Mucosa of stomach (tissue), 1 donor: ENCODE results near the gene PRSS33.

Source experiments
- H3K27me3 ChIP-seq: one replicate; pipeline ENCODE4 v1.7.0; 2013; ENCODE audit warnings: mild to moderate bottlenecking, low read length; ENCODE audit not compliant: control insufficient read depth, insufficient read depth
- H3K36me3 ChIP-seq: one replicate; pipeline ENCODE4 v1.7.0; 2013; ENCODE audit warnings: low read length; ENCODE audit not compliant: control insufficient read depth, insufficient read depth
- H3K4me1 ChIP-seq: one replicate; pipeline ENCODE4 v1.7.0; 2013; ENCODE audit warnings: mild to moderate bottlenecking, low read length; ENCODE audit not compliant: control insufficient read depth, insufficient read depth
- H3K4me3 ChIP-seq: one replicate; pipeline ENCODE4 v1.7.0; 2013; ENCODE audit warnings: low read length
- H3K9ac ChIP-seq: one replicate; pipeline ENCODE4 v1.7.0; 2013; ENCODE audit warnings: mild to moderate bottlenecking, low read length, moderate library complexity
- H3K9me3 ChIP-seq: one replicate; pipeline ENCODE4 v1.7.0; 2013; ENCODE audit warnings: mild to moderate bottlenecking, low read length, moderate library complexity; ENCODE audit not compliant: control insufficient read depth
- donor health status: Pancreatic carcinoma.

The PRSS33 gene

DNA sequence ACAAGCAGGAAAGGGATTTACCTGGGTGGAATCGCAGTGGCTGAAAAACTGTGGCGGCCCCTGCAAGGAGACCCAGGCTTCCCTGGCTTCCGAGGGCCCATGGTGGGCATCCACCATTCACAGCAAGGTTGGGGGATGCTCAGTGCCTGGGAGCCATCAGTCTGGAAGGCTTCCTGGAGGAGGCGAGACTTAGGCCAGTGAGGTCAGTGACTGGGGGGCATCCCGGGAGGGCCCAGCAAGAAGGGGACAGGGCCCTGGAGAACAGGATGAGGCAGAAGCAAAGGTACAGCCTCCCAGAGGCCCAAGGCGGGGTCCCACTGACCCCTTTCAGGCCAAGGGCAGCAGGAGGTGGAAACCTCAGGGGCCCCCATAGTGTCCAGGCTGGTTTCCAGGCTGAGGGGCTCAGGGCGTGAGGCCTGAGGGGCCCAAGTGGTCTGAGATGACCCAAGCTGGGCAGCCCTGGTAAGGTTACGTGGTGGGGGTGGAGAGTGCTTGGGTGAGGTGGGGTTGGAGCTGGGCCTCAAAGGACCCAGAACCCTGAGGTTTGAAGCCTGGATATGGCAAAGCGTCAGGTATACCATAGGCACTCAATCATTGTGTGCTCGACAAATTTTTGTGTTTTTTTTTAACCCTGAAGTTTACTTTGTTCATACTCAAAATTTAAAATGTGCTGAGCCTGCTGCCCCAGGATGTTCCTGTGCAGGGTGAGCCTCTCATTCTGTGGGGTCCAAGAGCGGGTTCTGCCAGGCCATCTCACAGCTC, 50.7 kb downstream of the PRSS33 start:
- Histone ChIP-seq H3K27me3 (peaks cover 11% of the 10 kb centered on the region), H3K36me3 (no peaks in the 10 kb centered on the region), H3K4me3 (no peak overlapping the region), H3K9ac (no peak overlapping the region), H3K4me1 (no peaks in the 10 kb centered on the region), H3K9me3 (no peaks in the 10 kb centered on the region)

DNA sequence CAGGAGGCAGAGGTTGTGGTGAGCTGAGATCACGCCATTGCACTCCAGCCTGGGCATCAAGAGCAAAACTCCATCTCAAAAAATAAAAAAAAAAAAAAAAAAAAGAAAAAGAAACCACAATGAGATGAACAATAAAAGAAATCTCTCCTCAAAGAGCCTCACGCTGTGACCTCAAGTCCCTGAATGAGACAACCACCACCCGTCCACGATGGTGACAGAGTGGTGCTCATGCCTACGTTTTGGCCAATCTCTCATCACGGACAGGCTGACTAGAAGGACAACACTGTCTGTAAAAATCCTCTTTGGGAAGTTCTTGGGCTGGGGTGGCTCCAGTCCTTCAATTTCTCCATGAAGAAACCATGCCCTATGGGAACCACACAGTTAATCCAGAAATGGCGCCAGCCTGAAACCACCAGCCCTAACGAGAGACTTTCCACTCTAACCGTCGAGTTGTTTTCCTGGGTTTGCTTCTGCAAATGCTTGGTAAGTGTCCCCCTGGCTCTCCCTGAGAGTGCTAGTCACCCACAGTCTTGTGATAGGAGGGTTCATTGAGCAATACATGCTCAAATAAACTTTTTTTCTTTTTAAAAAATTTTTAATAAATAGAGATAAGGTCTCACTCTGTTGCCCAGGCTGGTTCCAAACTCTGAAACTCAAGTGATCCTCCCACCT, 52.4 kb downstream of the PRSS33 start:
- no peak overlapping the region for H3K9ac ChIP-seq
- H3K9me3 ChIP-seq: no peaks in the 10 kb centered on the region
- H3K27me3 ChIP-seq: peaks cover 9% of the 10 kb centered on the region
- H3K4me3 ChIP-seq: no peak overlapping the region
- no peaks in the 10 kb centered on the region for H3K36me3 ChIP-seq
- H3K4me1 ChIP-seq: no peaks in the 10 kb centered on the region
